GM23338 (cell line): ENCODE measurements around the gene DSG2. TPM values are rescaled to one million over a fixed set of nuclear protein-coding genes. Genes with fewer than 3 reads are reported as not detected.

Experiments
- ATAC-seq: fragments of 200-7000 bp; cut with Tn5 transposase; 3 replicates; pipeline ENCODE4 v1.9.1; 2020
- DNase-seq: peaks from one replicate; pipeline ENCODE4 v3.0.0-alpha.2; 2015; ENCODE audit warnings: low spot score
- H2AFZ ChIP-seq: fragments of 200-600 bp; sonication (generic); 2 replicates; pipeline ENCODE4 v1.8.0; 2016; ENCODE audit warnings: antibody characterized with exemption, mild to moderate bottlenecking, moderate library complexity
- H3F3A ChIP-seq: fragments of 200-600 bp; sonication (generic); replicated peaks from 2 replicates; pipeline ENCODE4 v1.8.0; 2017; ENCODE audit warnings: antibody characterized with exemption, mixed run types, low read depth
- H3K27ac ChIP-seq: fragments of 200-600 bp; sonication (generic); 2 replicates; pipeline ENCODE4 v1.6.1; 2016; ENCODE audit warnings: low read depth
- H3K27me3 ChIP-seq: fragments of 200-600 bp; sonication (generic); 2 replicates; pipeline ENCODE4 v1.8.0; 2016; ENCODE audit warnings: mild to moderate bottlenecking, mixed run types, moderate library complexity; ENCODE audit not compliant: insufficient read depth
- H3K36me3 ChIP-seq: fragments of 200-600 bp; sonication (generic); 2 replicates; pipeline ENCODE4 v1.8.0; 2016; ENCODE audit warnings: mild to moderate bottlenecking; ENCODE audit not compliant: insufficient read depth
- H3K4me1 ChIP-seq: fragments of 200-600 bp; sonication (generic); 2 replicates; pipeline ENCODE4 v1.8.0; 2016; ENCODE audit warnings: mild to moderate bottlenecking, moderate library complexity; ENCODE audit not compliant: insufficient read depth
- H3K4me2 ChIP-seq: fragments of 200-600 bp; sonication (generic); 2 replicates; pipeline ENCODE4 v1.7.1; 2017; ENCODE audit warnings: mixed run types
- H3K4me3 ChIP-seq: fragments of 200-600 bp; sonication (generic); 2 replicates; pipeline ENCODE4 v1.6.1; 2016; ENCODE audit warnings: mixed run types
- H3K79me2 ChIP-seq: fragments of 200-600 bp; sonication (generic); replicated peaks from 2 replicates; pipeline ENCODE4 v1.8.0; 2017; ENCODE audit warnings: mild to moderate bottlenecking; ENCODE audit not compliant: insufficient read depth
- H3K9me2 ChIP-seq: fragments of 200-600 bp; sonication (generic); 2 replicates; pipeline ENCODE4 v1.8.0; 2017; ENCODE audit not compliant: insufficient read depth
- H4K20me1 ChIP-seq: fragments of 200-600 bp; sonication (generic); replicated peaks from 2 replicates; pipeline ENCODE4 v1.8.0; 2017; ENCODE audit warnings: mild to moderate bottlenecking; ENCODE audit not compliant: insufficient read depth
- H3K27ac Mint-ChIP-seq: 2 replicates; pipeline ENCODE4 v1.8.0; 2020; ENCODE audit warnings: inconsistent platforms, mild to moderate bottlenecking, moderate library complexity, mixed read lengths
- H3K27me3 Mint-ChIP-seq: 3 replicates; pipeline ENCODE4 v1.8.0; 2022; ENCODE audit warnings: low read depth, mild to moderate bottlenecking, moderate library complexity, mixed read lengths, inconsistent platforms; ENCODE audit not compliant: insufficient read depth, poor library complexity
- H3K36me3 Mint-ChIP-seq: 3 replicates; pipeline ENCODE4 v1.8.0; 2021; ENCODE audit warnings: low read depth, mild to moderate bottlenecking, inconsistent platforms, moderate library complexity, mixed read lengths
- H3K4me1 Mint-ChIP-seq: 3 replicates; pipeline ENCODE4 v1.8.0; 2020; ENCODE audit warnings: mild to moderate bottlenecking, inconsistent platforms, mixed read lengths
- H3K4me3 Mint-ChIP-seq: 3 replicates; pipeline ENCODE4 v1.8.0; 2021; ENCODE audit warnings: moderate library complexity, mild to moderate bottlenecking, inconsistent platforms, mixed read lengths
- H3K9me3 Mint-ChIP-seq: 3 replicates; pipeline ENCODE4 v1.8.0; 2020; ENCODE audit warnings: moderate library complexity, mild to moderate bottlenecking, inconsistent platforms, mixed read lengths
- CREB1 ChIP-seq: fragments of 250-450 bp; sonication (Bioruptor Pico); IDR thresholded peaks from 2 replicates; pipeline ENCODE4 v1.5.0; 2020; ENCODE audit warnings: low read depth, mild to moderate bottlenecking, moderate library complexity
- CTCF ChIP-seq, 2 experiments: fragments of 200-600 bp in 1 of 2; sonication (generic) in 1 of 2; conservative IDR thresholded peaks; 2 replicates each; pipeline versions ENCODE4 v1.5.1 to v1.6.1; 2016 to 2017; ENCODE audit warnings: antibody characterized with exemption in 2 of 2, low read depth in 2 of 2, mild to moderate bottlenecking in 2 of 2, moderate library complexity in 1 of 2
- EZH2 ChIP-seq: fragments of 200-600 bp; sonication (generic); IDR thresholded peaks from one replicate; pipeline ENCODE4 v1.8.0; 2017; ENCODE audit warnings: antibody characterized with exemption, mild to moderate bottlenecking, low read depth; ENCODE audit not compliant: unreplicated experiment
- EZH2phosphoT487 ChIP-seq: fragments of 200-600 bp; sonication (generic); IDR thresholded peaks from one replicate; pipeline ENCODE4 v1.8.1; 2018; ENCODE audit warnings: antibody characterized with exemption; ENCODE audit not compliant: unreplicated experiment
- JUNB ChIP-seq: IDR thresholded peaks from one replicate; pipeline ENCODE4 v1.6.1; 2016; ENCODE audit warnings: antibody characterized with exemption; ENCODE audit not compliant: unreplicated experiment
- NANOG ChIP-seq: IDR thresholded peaks from 2 replicates; pipeline ENCODE4 v1.6.1; 2016; ENCODE audit warnings: antibody characterized with exemption, borderline replicate concordance
- REST ChIP-seq: IDR thresholded peaks from one replicate; pipeline ENCODE4 v1.6.1; 2018; ENCODE audit warnings: antibody characterized with exemption; ENCODE audit not compliant: unreplicated experiment
- STAT1 ChIP-seq: IDR thresholded peaks from one replicate; pipeline ENCODE4 v1.6.1; 2016; ENCODE audit warnings: antibody characterized with exemption; ENCODE audit not compliant: unreplicated experiment
- ZNF114 ChIP-seq: fragments of 250-450 bp; sonication (Bioruptor Pico); IDR thresholded peaks from 2 replicates; pipeline ENCODE4 v1.5.0; 2020; ENCODE audit warnings: mild to moderate bottlenecking, moderate library complexity
- ZNF331 ChIP-seq: fragments of 250-450 bp; sonication (Bioruptor Pico); IDR thresholded peaks from 2 replicates; pipeline ENCODE4 v1.5.0; 2020; ENCODE audit warnings: low read depth, mild to moderate bottlenecking, moderate library complexity
- polyA plus RNA-seq: library from polyadenylated mRNA; unstranded; fragments of >200 nt; fragmentation: Nextera tagmentation; extraction: Ambion mirVana; gene quantifications from 2 replicates; pipeline ENCODE4 v1.2.1, GENCODE V29; 2016
- total RNA-seq: library from RNA; depleted of rRNA; stranded (reverse); fragments of >200 nt; shearing (Covaris generic); gene quantifications from 2 replicates; pipeline ENCODE4 v1.2.3, GENCODE V29; 2014
- TF ChIP-seq, protein P1 (sequence below): IDR thresholded peaks from 2 replicates; pipeline ENCODE4 v1.6.1; 2016; ENCODE audit warnings: antibody characterized with exemption
- TF ChIP-seq, protein P2 (sequence below): fragments of 250-450 bp; sonication (Bioruptor Pico); IDR thresholded peaks from 2 replicates; pipeline ENCODE4 v1.5.0; 2020; ENCODE audit warnings: mild to moderate bottlenecking, moderate library complexity

The DSG2 gene
- total and polyA plus RNA-seq, 2 experiments from 2014 or later, result 44.7 to 144 TPM

DNA sequence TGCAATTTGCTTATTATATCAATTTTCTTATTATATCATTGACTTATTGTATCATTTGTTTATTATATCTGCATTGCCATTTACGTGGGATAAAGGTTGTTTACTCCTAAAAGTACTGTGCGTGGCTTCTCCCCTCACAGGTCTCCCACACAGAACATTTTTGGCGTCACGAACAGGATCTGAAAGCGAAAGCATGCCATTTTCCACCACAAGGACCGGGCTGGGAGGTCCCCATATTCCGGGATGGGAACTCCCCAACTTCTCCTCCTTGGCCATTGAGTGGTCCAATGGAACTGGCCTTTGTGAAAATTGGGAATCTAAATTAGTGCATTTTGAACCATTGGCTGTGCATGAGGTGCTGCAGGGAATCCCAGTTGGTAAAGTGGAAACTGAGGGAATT lies 4.8 kb upstream of the DSG2 start:
- peaks cover 6% of the 10 kb centered on the region for H3K27me3 Mint-ChIP-seq
- no peak overlapping the region for H3K4me3 Mint-ChIP-seq
- Histone ChIP-seq H3K36me3 (no peaks in the 10 kb centered on the region), H3F3A (0 out of 2 replicates have a peak, but pooled peaks cover 6% of the 10 kb centered on the region), H3K27me3 (0 out of 2 replicates have a peak, but pooled peaks cover 6% of the 10 kb centered on the region), H4K20me1 (no peaks in the 10 kb centered on the region), H3K27ac (no peak overlapping the region), H3K79me2 (no peaks in the 10 kb centered on the region), H3K4me3 (no peak overlapping the region), H3K4me1 (peaks cover 10% of the 10 kb centered on the region; the same call in 1 of the 2 replicates), H3K4me2 (no peak overlapping the region), H3K9me2 (no peaks in the 10 kb centered on the region), H2AFZ (no peak overlapping the region)
- ATAC-seq (no peak), DNase-seq (no peak)
- TF ChIP-seq CREB1 (no peak), EZH2phosphoT487 (no peak), ZNF114 (CRISPR knock-in tag) (no peak), JUNB (no peak), ZNF331 (no peak), EZH2 (no peak), REST (no peak), NANOG (no peak), CTCF (conservative IDR thresholded peaks at IDR 0.05; ENCODE audit: low read depth in 2 of 2) (no peak), STAT1 (no peak)
- TF ChIP-seq, protein P1, sequence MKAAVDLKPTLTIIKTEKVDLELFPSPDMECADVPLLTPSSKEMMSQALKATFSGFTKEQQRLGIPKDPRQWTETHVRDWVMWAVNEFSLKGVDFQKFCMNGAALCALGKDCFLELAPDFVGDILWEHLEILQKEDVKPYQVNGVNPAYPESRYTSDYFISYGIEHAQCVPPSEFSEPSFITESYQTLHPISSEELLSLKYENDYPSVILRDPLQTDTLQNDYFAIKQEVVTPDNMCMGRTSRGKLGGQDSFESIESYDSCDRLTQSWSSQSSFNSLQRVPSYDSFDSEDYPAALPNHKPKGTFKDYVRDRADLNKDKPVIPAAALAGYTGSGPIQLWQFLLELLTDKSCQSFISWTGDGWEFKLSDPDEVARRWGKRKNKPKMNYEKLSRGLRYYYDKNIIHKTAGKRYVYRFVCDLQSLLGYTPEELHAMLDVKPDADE, result no peak
- TF ChIP-seq, protein P2, sequence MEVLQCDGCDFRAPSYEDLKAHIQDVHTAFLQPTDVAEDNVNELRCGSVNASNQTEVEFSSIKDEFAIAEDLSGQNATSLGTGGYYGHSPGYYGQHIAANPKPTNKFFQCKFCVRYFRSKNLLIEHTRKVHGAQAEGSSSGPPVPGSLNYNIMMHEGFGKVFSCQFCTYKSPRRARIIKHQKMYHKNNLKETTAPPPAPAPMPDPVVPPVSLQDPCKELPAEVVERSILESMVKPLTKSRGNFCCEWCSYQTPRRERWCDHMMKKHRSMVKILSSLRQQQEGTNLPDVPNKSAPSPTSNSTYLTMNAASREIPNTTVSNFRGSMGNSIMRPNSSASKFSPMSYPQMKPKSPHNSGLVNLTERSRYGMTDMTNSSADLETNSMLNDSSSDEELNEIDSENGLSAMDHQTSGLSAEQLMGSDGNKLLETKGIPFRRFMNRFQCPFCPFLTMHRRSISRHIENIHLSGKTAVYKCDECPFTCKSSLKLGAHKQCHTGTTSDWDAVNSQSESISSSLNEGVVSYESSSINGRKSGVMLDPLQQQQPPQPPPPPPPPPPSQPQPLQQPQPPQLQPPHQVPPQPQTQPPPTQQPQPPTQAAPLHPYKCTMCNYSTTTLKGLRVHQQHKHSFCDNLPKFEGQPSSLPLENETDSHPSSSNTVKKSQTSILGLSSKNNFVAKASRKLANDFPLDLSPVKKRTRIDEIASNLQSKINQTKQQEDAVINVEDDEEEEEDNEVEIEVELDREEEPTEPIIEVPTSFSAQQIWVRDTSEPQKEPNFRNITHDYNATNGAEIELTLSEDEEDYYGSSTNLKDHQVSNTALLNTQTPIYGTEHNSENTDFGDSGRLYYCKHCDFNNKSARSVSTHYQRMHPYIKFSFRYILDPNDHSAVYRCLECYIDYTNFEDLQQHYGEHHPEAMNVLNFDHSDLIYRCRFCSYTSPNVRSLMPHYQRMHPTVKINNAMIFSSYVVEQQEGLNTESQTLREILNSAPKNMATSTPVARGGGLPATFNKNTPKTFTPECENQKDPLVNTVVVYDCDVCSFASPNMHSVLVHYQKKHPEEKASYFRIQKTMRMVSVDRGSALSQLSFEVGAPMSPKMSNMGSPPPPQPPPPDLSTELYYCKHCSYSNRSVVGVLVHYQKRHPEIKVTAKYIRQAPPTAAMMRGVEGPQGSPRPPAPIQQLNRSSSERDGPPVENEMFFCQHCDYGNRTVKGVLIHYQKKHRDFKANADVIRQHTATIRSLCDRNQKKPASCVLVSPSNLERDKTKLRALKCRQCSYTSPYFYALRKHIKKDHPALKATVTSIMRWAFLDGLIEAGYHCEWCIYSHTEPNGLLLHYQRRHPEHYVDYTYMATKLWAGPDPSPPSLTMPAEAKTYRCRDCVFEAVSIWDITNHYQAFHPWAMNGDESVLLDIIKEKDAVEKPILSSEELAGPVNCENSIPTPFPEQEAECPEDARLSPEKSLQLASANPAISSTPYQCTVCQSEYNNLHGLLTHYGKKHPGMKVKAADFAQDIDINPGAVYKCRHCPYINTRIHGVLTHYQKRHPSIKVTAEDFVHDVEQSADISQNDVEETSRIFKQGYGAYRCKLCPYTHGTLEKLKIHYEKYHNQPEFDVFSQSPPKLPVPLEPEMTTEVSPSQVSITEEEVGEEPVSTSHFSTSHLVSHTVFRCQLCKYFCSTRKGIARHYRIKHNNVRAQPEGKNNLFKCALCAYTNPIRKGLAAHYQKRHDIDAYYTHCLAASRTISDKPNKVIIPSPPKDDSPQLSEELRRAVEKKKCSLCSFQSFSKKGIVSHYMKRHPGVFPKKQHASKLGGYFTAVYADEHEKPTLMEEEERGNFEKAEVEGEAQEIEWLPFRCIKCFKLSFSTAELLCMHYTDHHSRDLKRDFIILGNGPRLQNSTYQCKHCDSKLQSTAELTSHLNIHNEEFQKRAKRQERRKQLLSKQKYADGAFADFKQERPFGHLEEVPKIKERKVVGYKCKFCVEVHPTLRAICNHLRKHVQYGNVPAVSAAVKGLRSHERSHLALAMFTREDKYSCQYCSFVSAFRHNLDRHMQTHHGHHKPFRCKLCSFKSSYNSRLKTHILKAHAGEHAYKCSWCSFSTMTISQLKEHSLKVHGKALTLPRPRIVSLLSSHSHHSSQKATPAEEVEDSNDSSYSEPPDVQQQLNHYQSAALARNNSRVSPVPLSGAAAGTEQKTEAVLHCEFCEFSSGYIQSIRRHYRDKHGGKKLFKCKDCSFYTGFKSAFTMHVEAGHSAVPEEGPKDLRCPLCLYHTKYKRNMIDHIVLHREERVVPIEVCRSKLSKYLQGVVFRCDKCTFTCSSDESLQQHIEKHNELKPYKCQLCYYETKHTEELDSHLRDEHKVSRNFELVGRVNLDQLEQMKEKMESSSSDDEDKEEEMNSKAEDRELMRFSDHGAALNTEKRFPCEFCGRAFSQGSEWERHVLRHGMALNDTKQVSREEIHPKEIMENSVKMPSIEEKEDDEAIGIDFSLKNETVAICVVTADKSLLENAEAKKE, result no peak
- peaks cover 8% of the 10 kb centered on the region for H3K4me1 Mint-ChIP-seq
- no peaks in the 10 kb centered on the region for H3K9me3 Mint-ChIP-seq
- H3K36me3 Mint-ChIP-seq, result no peaks in the 10 kb centered on the region
- no peak overlapping the region for H3K27ac Mint-ChIP-seq
